ENCODE data around the gene PKN1. TPM values are rescaled to one million over a fixed set of nuclear protein-coding genes. Genes with fewer than 3 reads are reported as not detected.
"Not testable (repeated sequence)": the region's sequence is repeated elsewhere in the genome, so short reads cannot be mapped to it uniquely, and the experiment has no call there.

The PKN1 gene
- total RNA-seq, 2 experiments from 2014 or later = 173 to 176 TPM

- H3K36me3 Mint-ChIP-seq (ENCODE audit: low read depth); H3K27me3 Mint-ChIP-seq; H3K9me3 Mint-ChIP-seq (ENCODE audit: low read depth); POLR2A ChIA-PET; H3K4me3 Mint-ChIP-seq; DNase-seq; H3K27ac Mint-ChIP-seq; ATAC-seq: not testable (repeated sequence)
- peaks cover 48% of the 10 kb centered on the region for H3K4me1 Mint-ChIP-seq
- CTCF ChIA-PET = interaction anchor here (0.6 to 2.5 kb wide), 19 partner anchors 8 to 178 kb away, joined by 3 to 11 read pairs (median 4); partner anchors contain the start of gene GIPC1
- intact Hi-C loops (cut with DNase I, micrococcal nuclease) = loop anchor here in 1 of 2 experiments (2.0 kb wide), 1 partner anchor 46 kb away; no protein-coding TSS in a partner anchor
Measured at GRCh38 chr19:14504575-14504974, 71.5 kb downstream of the PKN1 start.

- intact Hi-C loops (cut with DNase I, micrococcal nuclease) = loop anchor here in 1 of 2 experiments (2.0 kb wide), 1 partner anchor 45 kb away; no protein-coding TSS in a partner anchor
- Mint-ChIP-seq H3K9me3 (ENCODE audit: low read depth) (no peaks in the 10 kb centered on the region), H3K27ac (peak overlapping the region; percentile 66), H3K4me3 (no peak overlapping the region), H3K4me1 (peaks cover 56% of the 10 kb centered on the region), H3K27me3 (no peaks in the 10 kb centered on the region), H3K36me3 (ENCODE audit: low read depth) (no peaks in the 10 kb centered on the region)
- peak; percentile 89 for DNase-seq
- peak; percentile 76 for ATAC-seq
- POLR2A ChIA-PET = interaction anchor here (0.6 to 2.0 kb wide), 5 partner anchors 12 to 1021 kb away, joined by 3 to 12 read pairs (median 3); partner anchors contain the start of genes ASF1B and DNAJB1
- CTCF ChIA-PET = interaction anchor here (0.6 to 2.5 kb wide), 24 partner anchors 9 to 1477 kb away, joined by 3 to 11 read pairs (median 4); partner anchors contain the start of genes ASF1B, DNAJB1 and GIPC1
Measured at GRCh38 chr19:14505488-14506239, 72.6 kb downstream of the PKN1 start.

- CTCF ChIA-PET = interaction anchor here (1.0 to 1.6 kb wide), 3 partner anchors 10 to 78 kb away, joined by 3 to 9 read pairs (median 9); partner anchors contain the start of genes DNAJB1 and GIPC1
- Mint-ChIP-seq H3K27me3 (no peaks in the 10 kb centered on the region), H3K36me3 (ENCODE audit: low read depth) (peaks cover 4% of the 10 kb centered on the region), H3K4me1 (peaks cover 64% of the 10 kb centered on the region), H3K27ac (peak overlapping the region; percentile 81), H3K9me3 (ENCODE audit: low read depth) (no peaks in the 10 kb centered on the region), H3K4me3 (no peak overlapping the region)
- ATAC-seq (no peak), DNase-seq (peak; percentile 31)
- POLR2A ChIA-PET = interaction anchor here (2.1 kb wide), 1 partner anchor 11 kb away, joined by 12 read pairs; the partner anchor contains the start of gene DNAJB1
- intact Hi-C loops (cut with DNase I, micrococcal nuclease) = no loop called here
Measured at GRCh38 chr19:14507704-14508542, 74.8 kb downstream of the PKN1 start.

GRCh38 chr19:14510311-14511228, 77.5 kb downstream of the PKN1 start:
- peaks cover 62% of the 10 kb centered on the region for H3K4me1 Mint-ChIP-seq
- ChIA-PET CTCF (interaction anchor here (0.6 to 1.5 kb wide), 5 partner anchors 15 to 1750 kb away, joined by 3 read pairs; no protein-coding TSS in a partner anchor), POLR2A (interaction anchor here (2.1 kb wide), 1 partner anchor 8 kb away, joined by 12 read pairs; the partner anchor contains the start of gene DNAJB1)
- H3K9me3 Mint-ChIP-seq (ENCODE audit: low read depth) = no peaks in the 10 kb centered on the region
- peak; percentile 53 for DNase-seq
- intact Hi-C loops (cut with DNase I, micrococcal nuclease) = loop anchor here in 1 of 2 experiments (10.0 kb wide), 1 partner anchor 1566 kb away; the partner anchor contains the start of gene RAD23A
- H3K27ac Mint-ChIP-seq = peak overlapping the region; percentile 76
- no peak overlapping the region for H3K4me3 Mint-ChIP-seq
- ATAC-seq = peak; percentile 15
- peaks cover 22% of the 10 kb centered on the region for H3K36me3 Mint-ChIP-seq (ENCODE audit: low read depth)
- no peaks in the 10 kb centered on the region for H3K27me3 Mint-ChIP-seq

GRCh38 chr19:14511229-14511593, 78.1 kb downstream of the PKN1 start:
- no peak for ATAC-seq
- H3K27ac Mint-ChIP-seq = peak overlapping the region; percentile 76
- CTCF ChIA-PET = no interaction called here
- no peaks in the 10 kb centered on the region for H3K9me3 Mint-ChIP-seq (ENCODE audit: low read depth)
- intact Hi-C loops (cut with DNase I, micrococcal nuclease) = loop anchor here in 1 of 2 experiments (10.0 kb wide), 1 partner anchor 1566 kb away; the partner anchor contains the start of gene RAD23A
- peaks cover 62% of the 10 kb centered on the region for H3K4me1 Mint-ChIP-seq
- no peak for DNase-seq
- H3K4me3 Mint-ChIP-seq = no peak overlapping the region
- H3K36me3 Mint-ChIP-seq (ENCODE audit: low read depth) = peaks cover 29% of the 10 kb centered on the region
- POLR2A ChIA-PET = no interaction called here
- H3K27me3 Mint-ChIP-seq = no peaks in the 10 kb centered on the region

GRCh38 chr19:14512406-14512961, 79.4 kb downstream of the PKN1 start:
- intact Hi-C loops (cut with DNase I, micrococcal nuclease) = loop anchor here in 1 of 2 experiments (10.0 kb wide), 1 partner anchor 1568 kb away; the partner anchor contains the start of gene RAD23A
- Mint-ChIP-seq H3K27me3 (no peaks in the 10 kb centered on the region), H3K4me1 (peaks cover 55% of the 10 kb centered on the region), H3K36me3 (ENCODE audit: low read depth) (peaks cover 41% of the 10 kb centered on the region), H3K27ac (no peak overlapping the region), H3K9me3 (ENCODE audit: low read depth) (no peaks in the 10 kb centered on the region), H3K4me3 (no peak overlapping the region)
- ATAC-seq (no peak), DNase-seq (no peak)
- CTCF ChIA-PET = interaction anchor here (0.6 to 0.9 kb wide), 4 partner anchors 9 to 856 kb away, joined by 3 to 4 read pairs (median 3); no protein-coding TSS in a partner anchor
- POLR2A ChIA-PET = no interaction called here

- ChIA-PET CTCF (interaction anchor here (0.9 kb wide), 1 partner anchor 10 kb away, joined by 3 read pairs; no protein-coding TSS in a partner anchor), POLR2A (interaction anchor here (0.6 kb wide), 1 partner anchor 40 kb away, joined by 3 read pairs; no protein-coding TSS in a partner anchor)
- peak overlapping the region; percentile 94 for H3K4me3 Mint-ChIP-seq
- intact Hi-C loops (cut with DNase I, micrococcal nuclease) = loop anchor here in 1 of 2 experiments (10.0 kb wide), 1 partner anchor 1570 kb away; the partner anchor contains the start of gene RAD23A
- H3K36me3 Mint-ChIP-seq (ENCODE audit: low read depth) = peaks cover 44% of the 10 kb centered on the region
- H3K9me3 Mint-ChIP-seq (ENCODE audit: low read depth) = no peaks in the 10 kb centered on the region
- DNase-seq (no peak), ATAC-seq (no peak)
- no peaks in the 10 kb centered on the region for H3K27me3 Mint-ChIP-seq
- H3K4me1 Mint-ChIP-seq = peaks cover 49% of the 10 kb centered on the region
- H3K27ac Mint-ChIP-seq = peak overlapping the region; percentile 37
Measured at GRCh38 chr19:14514215-14514863, 81.2 kb downstream of the PKN1 start.

GRCh38 chr19:14515501-14516047, 82.5 kb downstream of the PKN1 start:
- POLR2A ChIA-PET = interaction anchor here (0.6 kb wide), 1 partner anchor 928 kb away, joined by 5 read pairs; no protein-coding TSS in a partner anchor
- CTCF ChIA-PET = interaction anchor here (0.7 to 2.5 kb wide), 2 partner anchors 11 to 35 kb away, joined by 3 to 11 read pairs; no protein-coding TSS in a partner anchor
- ATAC-seq (no peak), DNase-seq (no peak)
- Mint-ChIP-seq H3K27ac (peak overlapping the region; percentile 81), H3K4me3 (peak overlapping the region; percentile 94), H3K4me1 (peaks cover 52% of the 10 kb centered on the region), H3K36me3 (ENCODE audit: low read depth) (peaks cover 44% of the 10 kb centered on the region), H3K27me3 (no peaks in the 10 kb centered on the region), H3K9me3 (ENCODE audit: low read depth) (no peaks in the 10 kb centered on the region)
- intact Hi-C loops (cut with DNase I, micrococcal nuclease) = loop anchor here in 1 of 2 experiments (5.0 to 10.0 kb wide), 3 partner anchors 148 to 1571 kb away; partner anchors contain the start of genes RAD23A and TPM4

- Mint-ChIP-seq H3K27me3 (no peaks in the 10 kb centered on the region), H3K36me3 (ENCODE audit: low read depth) (peaks cover 44% of the 10 kb centered on the region), H3K27ac (peak overlapping the region; percentile 81), H3K4me3 (peak overlapping the region; percentile 94), H3K4me1 (peaks cover 47% of the 10 kb centered on the region), H3K9me3 (ENCODE audit: low read depth) (no peaks in the 10 kb centered on the region)
- ChIA-PET CTCF (interaction anchor here (0.7 to 2.5 kb wide), 3 partner anchors 11 to 614 kb away, joined by 3 to 11 read pairs (median 3); no protein-coding TSS in a partner anchor), POLR2A (interaction anchor here (0.6 kb wide), 1 partner anchor 928 kb away, joined by 5 read pairs; no protein-coding TSS in a partner anchor)
- DNase-seq = no peak
- intact Hi-C loops (cut with DNase I, micrococcal nuclease) = loop anchor here in 1 of 2 experiments (5.0 to 10.0 kb wide), 3 partner anchors 149 to 1571 kb away; partner anchors contain the start of genes RAD23A and TPM4
- ATAC-seq = no peak
Measured at GRCh38 chr19:14516048-14516534, 83.0 kb downstream of the PKN1 start.

Data from activated CD4-positive, alpha-beta T cell treated with anti-CD3 and anti-CD28 coated beads for 36 hours (primary cell).